CD4-positive, alpha-beta T cell treated with Interleukin-2 at 100 ng/mL for 4 hours (primary cell): ENCODE results near the gene COPS4.
"Not testable (repeated sequence)": the region's sequence is repeated elsewhere in the genome, so short reads cannot be mapped to it uniquely, and the experiment has no call there.

Experiments used
- DNase-seq: peaks from one replicate; pipeline ENCODE4 v3.0.0-alpha.2; 2020; ENCODE audit warnings: low spot score

Gene COPS4

DNA sequence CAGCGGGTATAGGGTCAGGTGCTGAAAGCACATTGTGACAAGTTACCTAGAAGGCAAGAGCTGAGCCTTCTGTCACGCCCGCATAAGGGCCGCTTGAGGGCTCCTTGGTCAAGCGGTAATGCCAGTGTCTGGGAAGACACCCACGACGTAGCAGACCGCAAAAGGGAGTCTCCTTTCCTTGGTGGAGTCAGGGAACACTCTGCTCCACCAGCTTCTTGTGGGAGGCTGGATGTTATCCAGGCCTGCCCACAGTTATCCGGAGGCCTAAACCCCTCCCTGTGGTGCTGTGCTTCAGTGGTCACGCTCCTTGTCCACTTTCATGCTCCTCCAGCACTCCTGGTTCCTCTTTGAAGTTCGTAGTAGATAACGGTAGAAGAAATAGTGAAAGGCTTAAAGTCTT is 50.0 kb downstream of the COPS4 start:
- not testable (repeated sequence) for DNase-seq

DNA sequence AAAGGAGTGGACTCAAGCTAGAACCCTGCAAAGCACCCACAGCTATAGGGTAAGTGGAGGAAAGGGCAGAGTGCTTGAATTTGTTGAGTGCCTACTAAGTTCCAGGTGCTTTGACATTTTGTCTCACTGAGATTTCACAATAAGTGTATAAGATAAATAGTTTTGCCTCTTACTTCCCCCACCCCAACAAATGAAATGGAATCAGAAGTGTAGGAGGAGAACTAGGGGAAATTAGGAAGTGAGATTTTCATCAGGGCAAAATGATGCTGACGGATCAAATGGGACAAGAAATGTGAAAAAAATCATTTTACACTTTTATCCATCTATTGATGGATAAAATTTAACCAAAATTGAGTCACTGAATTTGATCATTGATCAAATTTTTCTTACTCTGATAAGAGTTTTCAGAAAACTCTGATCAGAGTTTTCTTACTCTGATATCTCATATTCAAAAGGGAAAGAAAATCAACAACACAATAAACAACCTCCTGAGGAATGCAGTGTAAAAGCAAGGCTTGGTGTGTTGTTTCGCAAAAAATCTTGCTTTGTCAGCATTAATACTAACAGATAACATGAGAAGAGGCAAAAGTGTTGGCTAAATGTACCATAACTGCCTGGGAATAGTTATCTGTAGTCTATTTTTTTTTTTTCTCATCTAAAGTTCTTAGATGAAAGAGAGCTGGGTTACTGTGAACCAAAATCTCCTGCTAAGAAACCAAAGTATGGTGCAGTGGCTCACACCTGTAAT is 54.6 kb downstream of the COPS4 start:
- no peak for DNase-seq

- no peak for DNase-seq
Measured at GRCh38 chr4:83093060-83093640, 58.2 kb downstream of the COPS4 start.

GRCh38 chr4:83096397-83096796 is 61.4 kb downstream of the COPS4 start:
- no peak for DNase-seq

GRCh38 chr4:83104991-83105390 is 70.0 kb downstream of the COPS4 start:
- no peak for DNase-seq

GRCh38 chr4:83107631-83108030 is 72.6 kb downstream of the COPS4 start:
- DNase-seq: peak; percentile 32

GRCh38 chr4:83108101-83108861 is 73.3 kb downstream of the COPS4 start:
- DNase-seq: peak; percentile 33

DNA sequence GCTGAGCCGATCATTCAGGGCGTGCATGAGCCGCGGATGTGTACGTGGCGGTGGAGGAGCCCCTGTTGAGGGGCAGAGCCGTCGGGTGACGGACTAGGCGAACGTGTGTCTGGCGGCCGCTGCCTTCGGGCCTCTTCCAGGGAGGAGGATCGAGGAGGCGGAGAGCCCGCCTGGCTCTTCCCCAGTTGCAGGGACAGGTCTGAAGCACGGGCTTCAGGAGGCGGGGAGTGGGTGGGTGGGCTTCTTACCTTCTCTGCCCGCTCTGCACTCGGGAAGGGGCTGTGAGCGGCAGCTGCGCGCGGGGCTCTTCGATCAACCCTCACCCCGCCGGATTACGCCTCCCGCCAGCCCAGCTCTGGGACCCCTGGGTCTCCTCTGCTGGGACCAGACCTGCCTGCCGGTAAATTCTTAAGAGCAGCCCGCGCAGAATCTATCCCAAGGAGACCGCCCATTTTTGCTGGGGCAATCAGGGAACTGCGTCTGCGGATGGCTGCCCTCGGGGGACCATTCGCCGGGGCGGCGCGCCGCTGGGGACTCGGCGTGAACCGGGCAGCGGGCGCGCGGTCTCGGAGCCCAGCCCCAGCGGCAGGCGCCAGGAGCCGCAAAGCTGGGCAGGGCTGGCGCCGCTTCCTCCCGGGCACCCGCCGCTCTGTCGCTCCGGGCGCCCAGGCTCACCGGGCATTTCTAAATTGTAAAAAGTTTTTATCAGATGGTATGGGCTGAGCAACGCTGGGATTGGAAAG is 74.7 kb downstream of the COPS4 start:
- DNase-seq: peak; percentile 36

DNA sequence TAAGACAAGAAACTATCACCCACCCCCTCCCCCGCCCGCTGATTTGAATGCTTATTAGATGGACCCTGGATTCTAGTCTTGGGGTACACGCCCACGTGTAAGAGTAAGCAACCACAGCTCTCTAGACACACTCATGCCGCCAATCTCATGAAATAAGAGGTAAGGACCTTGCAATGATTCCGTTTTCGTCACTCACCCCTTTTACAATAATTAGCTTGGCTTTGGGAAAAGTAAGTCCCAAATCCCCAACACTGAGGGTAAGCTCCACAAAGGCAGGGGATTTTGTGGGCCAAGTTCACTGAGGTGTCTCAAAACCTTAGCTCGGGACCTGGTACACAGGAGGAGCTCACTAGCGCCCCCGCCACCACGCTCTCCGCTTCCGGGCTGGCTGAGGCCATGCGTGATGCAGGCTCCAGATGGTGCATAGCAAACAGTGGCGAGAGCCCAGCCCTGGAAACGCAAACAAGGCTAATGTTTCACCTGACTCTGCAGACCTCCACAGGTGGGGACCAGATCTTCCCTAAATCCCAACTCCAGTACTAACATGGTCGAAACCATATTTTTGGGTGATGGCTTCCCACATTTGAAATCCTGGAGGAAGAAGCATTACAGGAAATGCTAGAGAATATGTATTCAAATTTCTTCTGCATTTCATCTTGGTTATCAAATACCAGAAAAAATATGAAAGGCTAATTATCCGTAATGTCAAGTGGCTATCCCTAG is 75.4 kb downstream of the COPS4 start:
- DNase-seq: peak; percentile 88

DNA sequence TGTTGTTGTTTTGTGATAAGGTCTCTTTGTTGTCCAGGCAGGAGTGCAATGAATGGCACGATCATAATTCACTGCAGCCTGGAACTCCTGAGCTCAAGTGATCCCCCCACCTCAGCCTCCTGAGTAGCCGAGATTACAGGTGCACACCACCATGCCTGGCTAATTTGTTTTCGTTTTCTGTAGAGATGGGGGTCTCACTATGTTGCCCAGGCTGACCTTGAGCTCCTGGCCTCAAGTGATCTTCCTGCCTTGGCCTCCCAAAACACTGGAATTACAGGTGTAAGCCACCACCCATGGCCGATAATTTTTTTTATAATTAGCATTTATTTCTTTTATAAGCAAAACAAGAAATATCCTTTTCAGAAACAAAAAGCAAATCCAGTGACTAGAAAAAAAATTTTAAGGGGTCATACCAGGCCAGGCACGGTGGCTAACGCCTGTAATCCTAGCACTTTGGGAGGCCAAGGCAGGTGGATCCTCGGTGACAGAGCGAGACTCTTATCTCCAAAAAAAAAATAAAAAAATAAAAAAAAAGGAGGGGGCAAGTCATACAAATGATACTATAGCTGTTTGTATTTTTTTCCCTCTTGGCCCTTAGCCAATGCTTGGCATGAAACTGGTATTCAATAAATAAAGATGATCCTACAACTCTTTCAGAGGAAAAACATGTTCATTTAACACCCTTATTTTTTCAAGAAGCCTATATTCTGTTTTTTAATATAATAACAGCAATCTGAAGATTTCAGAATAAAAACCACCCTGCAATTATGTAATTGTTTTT is 76.2 kb downstream of the COPS4 start:
- DNase-seq: no peak

- not testable (repeated sequence) for DNase-seq
Measured at GRCh38 chr4:83111751-83112141, 76.8 kb downstream of the COPS4 start.

- DNase-seq: peak; percentile 31
Measured at GRCh38 chr4:83112231-83112630, 77.2 kb downstream of the COPS4 start.

DNA sequence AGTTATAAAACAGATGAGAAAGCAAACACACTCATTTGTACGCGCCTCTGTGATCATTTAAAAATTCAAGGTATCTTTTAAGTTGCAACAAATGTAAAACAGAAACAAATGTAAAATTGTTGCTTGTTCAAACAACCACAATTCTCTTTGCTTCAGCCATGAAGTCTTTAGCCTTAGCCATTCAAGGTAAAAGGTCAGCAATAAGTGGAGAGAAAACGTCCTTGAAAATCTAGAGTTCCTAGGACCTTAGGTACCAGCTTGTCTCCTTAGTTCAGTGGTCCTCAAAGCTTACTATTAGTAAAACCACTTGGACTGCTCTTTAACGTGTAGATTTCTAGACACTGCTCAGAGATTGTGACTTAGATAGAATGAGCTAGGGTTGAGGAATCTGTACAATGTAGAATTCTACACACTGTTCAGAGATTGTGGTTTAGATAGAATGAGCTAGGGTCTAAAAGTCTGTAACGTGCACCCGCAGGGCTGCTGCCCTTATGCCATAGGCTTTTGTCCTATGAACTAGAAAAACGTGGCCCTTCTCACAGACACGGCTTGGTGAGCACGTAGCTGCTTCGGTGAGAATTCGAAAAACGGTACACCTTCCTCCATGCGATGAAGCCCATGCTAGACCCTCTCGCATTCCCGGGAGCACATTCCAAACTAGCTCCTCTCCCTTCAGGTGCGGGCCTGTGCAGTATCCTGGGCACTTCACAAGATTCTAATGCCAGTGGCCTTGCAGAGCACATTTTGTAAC is 77.9 kb downstream of the COPS4 start:
- peak; percentile 31 for DNase-seq

DNA sequence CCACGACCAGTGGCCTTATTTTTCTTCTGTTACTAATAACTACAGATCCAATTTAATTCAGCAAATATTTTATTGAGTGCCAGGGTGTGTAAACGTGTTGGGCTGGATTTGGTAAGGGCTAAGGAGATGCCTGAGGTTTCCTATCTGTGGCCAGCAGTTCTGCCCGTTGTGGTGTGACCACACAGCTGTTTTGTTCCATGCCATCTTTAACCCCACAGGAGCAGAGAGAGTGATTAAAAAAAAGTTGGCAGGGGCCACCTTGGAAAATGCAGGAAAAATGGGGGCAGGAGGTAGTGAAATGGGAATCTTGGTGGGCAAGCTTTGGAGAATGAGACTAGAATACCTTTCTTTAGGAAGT is 78.4 kb downstream of the COPS4 start:
- no peak for DNase-seq

DNA sequence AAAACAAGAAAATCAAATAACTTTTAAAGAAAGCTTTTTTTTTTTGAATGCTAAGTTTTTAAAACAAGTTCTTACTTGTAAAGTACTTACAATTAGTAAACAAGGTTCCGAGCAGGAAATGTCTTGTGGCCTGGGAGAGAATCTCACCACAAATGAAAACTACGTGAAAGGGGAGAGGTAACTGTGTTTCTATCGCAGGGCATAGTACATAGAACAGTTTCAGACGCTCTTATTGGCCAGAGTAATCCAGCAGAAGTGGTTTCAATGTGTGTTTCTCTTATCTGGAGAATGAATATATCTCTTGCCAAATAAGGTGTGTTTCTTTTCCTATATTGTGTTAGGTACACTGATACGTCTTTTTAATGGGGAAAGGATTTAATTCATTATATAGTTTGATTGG is 79.6 kb downstream of the COPS4 start, which contains the start of gene PLAC8:
Gene PLAC8 (minus strand): TSS at position 154 of the 400 bp plus-strand sequence. CDS start 6,808 bp downstream, outside the sequence.
- DNase-seq: peak; percentile 74

DNA sequence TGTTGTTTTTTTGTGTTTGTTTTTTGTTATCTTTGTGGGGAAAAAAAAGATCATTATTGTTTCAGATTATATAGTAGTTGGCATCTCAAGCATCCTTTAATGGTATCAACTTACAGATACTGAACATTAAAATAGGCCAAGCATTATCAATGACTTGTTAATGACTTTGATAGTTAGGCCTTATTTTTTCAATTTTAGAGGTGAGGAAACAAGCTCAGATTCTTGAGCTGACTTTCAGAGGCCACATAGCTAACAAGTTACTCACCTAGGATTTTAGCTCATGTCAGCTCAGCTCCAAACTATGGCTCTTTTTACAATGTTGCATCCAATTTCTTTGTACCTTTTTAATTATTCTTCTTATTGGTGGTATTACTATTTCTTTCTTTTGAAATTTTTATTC is 80.0 kb downstream of the COPS4 start:
- DNase-seq: no peak

- DNase-seq: no peak
Measured at GRCh38 chr4:83115656-83116285, 80.8 kb downstream of the COPS4 start.

- DNase-seq: no peak
Measured at GRCh38 chr4:83118869-83119268, 83.9 kb downstream of the COPS4 start.

- no peak for DNase-seq
Measured at GRCh38 chr4:83121246-83121645, 86.3 kb downstream of the COPS4 start.
